HFFc6 (cell line): ENCODE measurements around the gene TTLL4. TPM values are rescaled to one million over a fixed set of nuclear protein-coding genes. Genes with fewer than 3 reads are reported as not detected.

Experiments
- DNase-seq: peaks from one replicate; pipeline ENCODE4 v3.0.0-alpha.2; 2018
- H3K27ac Mint-ChIP-seq: 2 replicates; pipeline ENCODE4 v1.8.0; 2020; ENCODE audit warnings: mild to moderate bottlenecking, mixed read lengths
- H3K27me3 Mint-ChIP-seq: 2 replicates; pipeline ENCODE4 v1.8.0; 2021; ENCODE audit warnings: mild to moderate bottlenecking, moderate library complexity, mixed read lengths; ENCODE audit not compliant: insufficient read depth
- H3K36me3 Mint-ChIP-seq: 2 replicates; pipeline ENCODE4 v1.8.0; 2021; ENCODE audit warnings: low read depth, mixed read lengths
- H3K4me1 Mint-ChIP-seq: 2 replicates; pipeline ENCODE4 v1.8.0; 2020; ENCODE audit warnings: low read depth, mixed read lengths
- H3K4me3 Mint-ChIP-seq: 2 replicates; pipeline ENCODE4 v1.8.0; 2020; ENCODE audit warnings: mild to moderate bottlenecking, moderate library complexity, mixed read lengths
- H3K9me3 Mint-ChIP-seq: 2 replicates; pipeline ENCODE4 v1.8.0; 2020; ENCODE audit warnings: mild to moderate bottlenecking, mixed read lengths
- CTCF ChIP-seq: fragments of 200-600 bp; sonication (generic); IDR thresholded peaks from 2 replicates; pipeline ENCODE4 v1.5.0; 2021; ENCODE audit warnings: antibody characterized with exemption, mild to moderate bottlenecking
- total RNA-seq, 6 experiments: library from RNA; stranded (reverse); fragmentation: NEBNext Ultra II Directional; extraction: Animal tissue kit (Norgen Biotek cat#: 25700); gene quantifications; 2 replicates in 1 of 6; 3 replicates in 5 of 6; pipeline ENCODE4 v1.2.3, GENCODE V29; 2021

TTLL4 gene
- total RNA-seq, 6 experiments from 2014 or later: 16.1 to 19.6 (median 17.0) TPM

GRCh38 chr2:218721934-218722333 is 11.3 kb downstream of the TTLL4 start:
- H3K4me1 Mint-ChIP-seq: peaks cover 22% of the 10 kb centered on the region
- H3K9me3 Mint-ChIP-seq: peaks cover 11% of the 10 kb centered on the region
- TF ChIP-seq CTCF: no peak
- no peak overlapping the region for H3K27ac Mint-ChIP-seq
- DNase-seq: no peak
- no peaks in the 10 kb centered on the region for H3K27me3 Mint-ChIP-seq
- H3K36me3 Mint-ChIP-seq: peaks cover 17% of the 10 kb centered on the region
- no peak overlapping the region for H3K4me3 Mint-ChIP-seq

GRCh38 chr2:218722419-218722818 is 11.8 kb downstream of the TTLL4 start:
- H3K9me3 Mint-ChIP-seq: peaks cover 15% of the 10 kb centered on the region
- H3K4me3 Mint-ChIP-seq: no peak overlapping the region
- no peak for DNase-seq
- H3K36me3 Mint-ChIP-seq: peaks cover 21% of the 10 kb centered on the region
- no peak overlapping the region for H3K27ac Mint-ChIP-seq
- no peak for TF ChIP-seq CTCF
- H3K27me3 Mint-ChIP-seq: no peaks in the 10 kb centered on the region
- H3K4me1 Mint-ChIP-seq: peaks cover 17% of the 10 kb centered on the region

GRCh38 chr2:218722876-218723785 is 12.5 kb downstream of the TTLL4 start:
- no peak for TF ChIP-seq CTCF
- DNase-seq: no peak
- Mint-ChIP-seq H3K4me3 (no peak overlapping the region), H3K9me3 (peaks cover 21% of the 10 kb centered on the region), H3K27ac (no peak overlapping the region), H3K4me1 (peaks cover 20% of the 10 kb centered on the region), H3K36me3 (peaks cover 27% of the 10 kb centered on the region), H3K27me3 (no peaks in the 10 kb centered on the region)

GRCh38 chr2:218726004-218726574 is 15.5 kb downstream of the TTLL4 start:
- H3K4me1 Mint-ChIP-seq: peaks cover 20% of the 10 kb centered on the region
- no peaks in the 10 kb centered on the region for H3K27me3 Mint-ChIP-seq
- H3K9me3 Mint-ChIP-seq: peaks cover 21% of the 10 kb centered on the region
- no peak for DNase-seq
- no peak for TF ChIP-seq CTCF
- no peak overlapping the region for H3K4me3 Mint-ChIP-seq
- H3K27ac Mint-ChIP-seq: no peak overlapping the region
- H3K36me3 Mint-ChIP-seq: peaks cover 26% of the 10 kb centered on the region

- TF ChIP-seq CTCF: peak; percentile 85
- no peak for DNase-seq
- Mint-ChIP-seq H3K9me3 (peaks cover 21% of the 10 kb centered on the region), H3K4me1 (peaks cover 32% of the 10 kb centered on the region), H3K36me3 (peaks cover 26% of the 10 kb centered on the region), H3K4me3 (no peak overlapping the region), H3K27me3 (no peaks in the 10 kb centered on the region), H3K27ac (no peak overlapping the region)
Observed at GRCh38 chr2:218727502-218728165, 17.0 kb downstream of the TTLL4 start.
